Body of pancreas (tissue), 4 donors: ENCODE measurements around the gene CNTNAP2.

ENCODE experiments used
- POLR2A ChIP-seq, 3 donors: fragments of 450-650 bp; IDR thresholded peaks; one replicate each; pipeline ENCODE4 v1.6.1; 2016; ENCODE audit warnings: antibody characterized with exemption in 3 of 3, mild to moderate bottlenecking in 2 of 3
- TF ChIP-seq, protein P1 (sequence below), 7 experiments: fragments of 450-650 bp in 4 of 7; fragments of 200-600 bp in 3 of 7; sonication (generic) in 3 of 7; IDR thresholded peaks; one replicate each; pipeline ENCODE4 v1.5.1; 2016 to 2019; ENCODE audit warnings: antibody characterized with exemption in 7 of 7

DNA sequence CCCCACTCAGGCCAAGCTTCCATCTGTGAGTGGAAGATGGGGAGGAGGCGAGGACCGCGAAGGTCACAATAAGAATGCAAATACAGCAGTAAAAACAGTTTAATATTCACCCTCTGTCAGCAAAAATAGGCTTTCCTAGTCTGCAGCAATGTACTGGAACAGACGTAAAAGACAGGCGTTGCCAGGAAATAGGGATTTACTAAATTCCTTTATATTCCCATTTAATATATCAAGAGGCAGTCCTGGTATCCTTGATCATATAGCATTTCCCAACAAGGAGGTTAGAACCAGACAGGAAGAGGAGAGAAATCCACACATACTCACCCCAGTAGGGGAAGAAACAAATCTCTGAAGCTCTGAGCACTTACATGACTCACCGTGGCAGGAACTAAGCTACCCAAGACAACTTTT, 1419.1 kb downstream of the CNTNAP2 start:
- TF ChIP-seq, protein P1, sequence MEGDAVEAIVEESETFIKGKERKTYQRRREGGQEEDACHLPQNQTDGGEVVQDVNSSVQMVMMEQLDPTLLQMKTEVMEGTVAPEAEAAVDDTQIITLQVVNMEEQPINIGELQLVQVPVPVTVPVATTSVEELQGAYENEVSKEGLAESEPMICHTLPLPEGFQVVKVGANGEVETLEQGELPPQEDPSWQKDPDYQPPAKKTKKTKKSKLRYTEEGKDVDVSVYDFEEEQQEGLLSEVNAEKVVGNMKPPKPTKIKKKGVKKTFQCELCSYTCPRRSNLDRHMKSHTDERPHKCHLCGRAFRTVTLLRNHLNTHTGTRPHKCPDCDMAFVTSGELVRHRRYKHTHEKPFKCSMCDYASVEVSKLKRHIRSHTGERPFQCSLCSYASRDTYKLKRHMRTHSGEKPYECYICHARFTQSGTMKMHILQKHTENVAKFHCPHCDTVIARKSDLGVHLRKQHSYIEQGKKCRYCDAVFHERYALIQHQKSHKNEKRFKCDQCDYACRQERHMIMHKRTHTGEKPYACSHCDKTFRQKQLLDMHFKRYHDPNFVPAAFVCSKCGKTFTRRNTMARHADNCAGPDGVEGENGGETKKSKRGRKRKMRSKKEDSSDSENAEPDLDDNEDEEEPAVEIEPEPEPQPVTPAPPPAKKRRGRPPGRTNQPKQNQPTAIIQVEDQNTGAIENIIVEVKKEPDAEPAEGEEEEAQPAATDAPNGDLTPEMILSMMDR (IDR thresholded peaks at IDR 0.05), result no peak
- TF ChIP-seq POLR2A (IDR thresholded peaks at IDR 0.05), result no peak
